Tibial nerve (tissue), 3 donors: ENCODE measurements around the gene SHROOM3.

Experiments
- POLR2A ChIP-seq, 2 donors: fragments of 450-650 bp; IDR thresholded peaks; one replicate each; pipeline ENCODE4 v1.6.1; 2017; ENCODE audit warnings: antibody characterized with exemption in 2 of 2, mild to moderate bottlenecking in 2 of 2, moderate library complexity in 2 of 2
- TF ChIP-seq, protein P1 (sequence below), 5 experiments: fragments of 200-600 bp in 3 of 5; fragments of 450-650 bp in 2 of 5; sonication (generic) in 3 of 5; IDR thresholded peaks; one replicate each; pipeline ENCODE4 v1.5.1; 2016 to 2019; ENCODE audit warnings: antibody characterized with exemption in 5 of 5, mild to moderate bottlenecking in 3 of 5, moderate library complexity in 2 of 5

DNA sequence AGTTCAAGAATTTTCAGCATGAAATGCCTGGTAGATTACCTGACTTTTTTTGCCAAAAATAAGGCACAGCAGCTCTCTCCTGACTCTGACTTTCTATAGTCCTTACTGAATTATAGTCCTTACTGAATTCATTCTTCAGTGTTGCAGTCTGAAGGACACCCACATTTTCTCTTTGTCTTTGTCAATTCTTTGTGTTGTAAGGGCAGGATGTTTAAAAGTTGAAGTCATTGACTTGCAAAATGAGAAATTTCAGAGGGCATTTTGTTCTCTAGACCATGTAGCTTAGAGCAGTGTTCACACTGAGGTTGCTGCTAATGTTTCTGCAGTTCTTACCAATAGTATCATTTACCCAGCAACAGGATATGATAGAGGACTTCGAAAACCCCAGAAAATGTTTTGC, 295.0 kb downstream of the SHROOM3 start:
- TF ChIP-seq POLR2A (IDR thresholded peaks at IDR 0.05), result no peak
- TF ChIP-seq, protein P1, sequence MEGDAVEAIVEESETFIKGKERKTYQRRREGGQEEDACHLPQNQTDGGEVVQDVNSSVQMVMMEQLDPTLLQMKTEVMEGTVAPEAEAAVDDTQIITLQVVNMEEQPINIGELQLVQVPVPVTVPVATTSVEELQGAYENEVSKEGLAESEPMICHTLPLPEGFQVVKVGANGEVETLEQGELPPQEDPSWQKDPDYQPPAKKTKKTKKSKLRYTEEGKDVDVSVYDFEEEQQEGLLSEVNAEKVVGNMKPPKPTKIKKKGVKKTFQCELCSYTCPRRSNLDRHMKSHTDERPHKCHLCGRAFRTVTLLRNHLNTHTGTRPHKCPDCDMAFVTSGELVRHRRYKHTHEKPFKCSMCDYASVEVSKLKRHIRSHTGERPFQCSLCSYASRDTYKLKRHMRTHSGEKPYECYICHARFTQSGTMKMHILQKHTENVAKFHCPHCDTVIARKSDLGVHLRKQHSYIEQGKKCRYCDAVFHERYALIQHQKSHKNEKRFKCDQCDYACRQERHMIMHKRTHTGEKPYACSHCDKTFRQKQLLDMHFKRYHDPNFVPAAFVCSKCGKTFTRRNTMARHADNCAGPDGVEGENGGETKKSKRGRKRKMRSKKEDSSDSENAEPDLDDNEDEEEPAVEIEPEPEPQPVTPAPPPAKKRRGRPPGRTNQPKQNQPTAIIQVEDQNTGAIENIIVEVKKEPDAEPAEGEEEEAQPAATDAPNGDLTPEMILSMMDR (IDR thresholded peaks at IDR 0.05), result no peak
